ENCODE data around the gene UBTD1. TPM values are rescaled to one million over a fixed set of nuclear protein-coding genes. Genes with fewer than 3 reads are reported as not detected.
"Not testable (repeated sequence)": the region's sequence is repeated elsewhere in the genome, so short reads cannot be mapped to it uniquely, and the experiment has no call there.

UBTD1 gene
- polyA plus RNA-seq, 1 donor (not counting 4 experiments of a cell fraction or from before 2014, with no cell fraction given) = 12.0 TPM

- peaks cover 19% of the 10 kb centered on the region for H3K79me2 ChIP-seq (ENCODE audit: control insufficient read depth, insufficient read depth, low read length)
- no peaks in the 10 kb centered on the region for H4K20me1 ChIP-seq (ENCODE audit: control insufficient read depth, extremely low read depth, insufficient read depth, low read length)
- H3K27ac ChIP-seq (ENCODE audit: control insufficient read depth, insufficient read depth, low read length) = no peak overlapping the region
- H3K4me1 ChIP-seq (ENCODE audit: control insufficient read depth, extremely low read depth, insufficient read depth, low read length) = peaks cover 28% of the 10 kb centered on the region
- H3K9ac ChIP-seq (ENCODE audit: control insufficient read depth, extremely low read depth, insufficient read depth, low read length) = no peak overlapping the region
- H2AFZ ChIP-seq (ENCODE audit: control insufficient read depth, low read length) = no peak overlapping the region
- H3K9me3 ChIP-seq (ENCODE audit: control insufficient read depth, low read depth, low read length) = no peaks in the 10 kb centered on the region
- no peaks in the 10 kb centered on the region for H3K9me1 ChIP-seq (ENCODE audit: control insufficient read depth, extremely low read depth, insufficient read depth, low read length)
- H3K4me2 ChIP-seq (ENCODE audit: control insufficient read depth, extremely low read depth, insufficient read depth, low read depth, low read length) = no peak overlapping the region
- TF ChIP-seq CTCF (optimal IDR thresholded peaks at IDR 0.05 in 1 of 3, IDR thresholded peaks at IDR 0.05 in 1 of 3, conservative IDR thresholded peaks at IDR 0.05 in 1 of 3; ENCODE audit: extremely low read depth in 1 of 3, insufficient read depth in 2 of 3, low read length in 3 of 3) = no peak
- no peak for TF ChIP-seq EZH2 (IDR thresholded peaks at IDR 0.05; ENCODE audit: low read length)
- DNase-seq (ENCODE audit: low read depth, low spot score) = no peak
- H3K36me3 ChIP-seq (ENCODE audit: control insufficient read depth in 2 of 2, extremely low read depth in 1 of 2, insufficient read depth in 2 of 2, low read length in 2 of 2) = no peaks in the 10 kb centered on the region
- H3K4me3 ChIP-seq (ENCODE audit: control insufficient read depth in 2 of 3, extremely low read depth in 1 of 3, insufficient read depth in 2 of 3, low read depth in 1 of 3, low read length in 3 of 3) = no peak overlapping the region
- no peak for FAIRE-seq
- no peaks in the 10 kb centered on the region for H3K27me3 ChIP-seq (ENCODE audit: control insufficient read depth, extremely low read depth, insufficient read depth, low read length)
- dilution Hi-C loops (cut with MboI; ENCODE audit: extremely low pct_ligation_motif_present, low sequenced_read_pairs) = no loop called here
Observed at GRCh38 chr10:97551271-97551670, 52.5 kb downstream of the UBTD1 start.

- TF ChIP-seq CTCF (optimal IDR thresholded peaks at IDR 0.05 in 1 of 3, IDR thresholded peaks at IDR 0.05 in 1 of 3, conservative IDR thresholded peaks at IDR 0.05 in 1 of 3; ENCODE audit: extremely low read depth in 1 of 3, insufficient read depth in 2 of 3, low read length in 3 of 3) (peak; percentile 90 to 98 (median 95)), EZH2 (IDR thresholded peaks at IDR 0.05; ENCODE audit: low read length) (no peak)
- H3K9me1 ChIP-seq (ENCODE audit: control insufficient read depth, extremely low read depth, insufficient read depth, low read length) = no peaks in the 10 kb centered on the region
- H3K79me2 ChIP-seq (ENCODE audit: control insufficient read depth, insufficient read depth, low read length) = peaks cover 12% of the 10 kb centered on the region
- peaks cover 29% of the 10 kb centered on the region for H3K4me1 ChIP-seq (ENCODE audit: control insufficient read depth, extremely low read depth, insufficient read depth, low read length)
- H3K27me3 ChIP-seq (ENCODE audit: control insufficient read depth, extremely low read depth, insufficient read depth, low read length) = no peaks in the 10 kb centered on the region
- no peaks in the 10 kb centered on the region for H4K20me1 ChIP-seq (ENCODE audit: control insufficient read depth, extremely low read depth, insufficient read depth, low read length)
- DNase-seq (ENCODE audit: low read depth, low spot score) (no peak), FAIRE-seq (peak; percentile 93)
- H3K9ac ChIP-seq (ENCODE audit: control insufficient read depth, extremely low read depth, insufficient read depth, low read length) = no peak overlapping the region
- dilution Hi-C loops (cut with MboI; ENCODE audit: extremely low pct_ligation_motif_present, low sequenced_read_pairs) = no loop called here
- no peak overlapping the region for H3K27ac ChIP-seq (ENCODE audit: control insufficient read depth, insufficient read depth, low read length)
- no peaks in the 10 kb centered on the region for H3K36me3 ChIP-seq (ENCODE audit: control insufficient read depth in 2 of 2, extremely low read depth in 1 of 2, insufficient read depth in 2 of 2, low read length in 2 of 2)
- no peak overlapping the region for H2AFZ ChIP-seq (ENCODE audit: control insufficient read depth, low read length)
- H3K4me3 ChIP-seq (ENCODE audit: control insufficient read depth in 2 of 3, extremely low read depth in 1 of 3, insufficient read depth in 2 of 3, low read depth in 1 of 3, low read length in 3 of 3) = no peak overlapping the region
- peak overlapping the region; percentile 27 for H3K4me2 ChIP-seq (ENCODE audit: control insufficient read depth, extremely low read depth, insufficient read depth, low read depth, low read length)
- no peaks in the 10 kb centered on the region for H3K9me3 ChIP-seq (ENCODE audit: control insufficient read depth, low read depth, low read length)
Observed at GRCh38 chr10:97553575-97554031, 54.9 kb downstream of the UBTD1 start.

GRCh38 chr10:97554336-97554735 lies 55.6 kb downstream of the UBTD1 start:
- FAIRE-seq; dilution Hi-C loops (cut with MboI; ENCODE audit: extremely low pct_ligation_motif_present, low sequenced_read_pairs): not testable (repeated sequence)

GRCh38 chr10:97555541-97555940 lies 56.8 kb downstream of the UBTD1 start:
- H3K27ac ChIP-seq (ENCODE audit: control insufficient read depth, insufficient read depth, low read length); H3K27me3 ChIP-seq (ENCODE audit: control insufficient read depth, extremely low read depth, insufficient read depth, low read length); H3K9ac ChIP-seq (ENCODE audit: control insufficient read depth, extremely low read depth, insufficient read depth, low read length); H4K20me1 ChIP-seq (ENCODE audit: control insufficient read depth, extremely low read depth, insufficient read depth, low read length); H3K36me3 ChIP-seq (ENCODE audit: control insufficient read depth in 2 of 2, extremely low read depth in 1 of 2, insufficient read depth in 2 of 2, low read length in 2 of 2); FAIRE-seq; DNase-seq (ENCODE audit: low read depth, low spot score); H2AFZ ChIP-seq (ENCODE audit: control insufficient read depth, low read length); dilution Hi-C loops (cut with MboI; ENCODE audit: extremely low pct_ligation_motif_present, low sequenced_read_pairs); H3K4me3 ChIP-seq (ENCODE audit: control insufficient read depth in 2 of 3, extremely low read depth in 1 of 3, insufficient read depth in 2 of 3, low read depth in 1 of 3, low read length in 3 of 3); H3K9me3 ChIP-seq (ENCODE audit: control insufficient read depth, low read depth, low read length); H3K79me2 ChIP-seq (ENCODE audit: control insufficient read depth, insufficient read depth, low read length); H3K4me2 ChIP-seq (ENCODE audit: control insufficient read depth, extremely low read depth, insufficient read depth, low read depth, low read length); H3K9me1 ChIP-seq (ENCODE audit: control insufficient read depth, extremely low read depth, insufficient read depth, low read length): not testable (repeated sequence)
- H3K4me1 ChIP-seq (ENCODE audit: control insufficient read depth, extremely low read depth, insufficient read depth, low read length) = peaks cover 11% of the 10 kb centered on the region

More at GRCh38 chr10:97554336-97554735, 55.6 kb downstream of the UBTD1 start:
- H2AFZ ChIP-seq (ENCODE audit: control insufficient read depth, low read length); H3K27me3 ChIP-seq (ENCODE audit: control insufficient read depth, extremely low read depth, insufficient read depth, low read length); H3K4me2 ChIP-seq (ENCODE audit: control insufficient read depth, extremely low read depth, insufficient read depth, low read depth, low read length); H3K9me3 ChIP-seq (ENCODE audit: control insufficient read depth, low read depth, low read length); H3K36me3 ChIP-seq (ENCODE audit: control insufficient read depth in 2 of 2, extremely low read depth in 1 of 2, insufficient read depth in 2 of 2, low read length in 2 of 2); H3K9me1 ChIP-seq (ENCODE audit: control insufficient read depth, extremely low read depth, insufficient read depth, low read length); DNase-seq (ENCODE audit: low read depth, low spot score); H4K20me1 ChIP-seq (ENCODE audit: control insufficient read depth, extremely low read depth, insufficient read depth, low read length); H3K27ac ChIP-seq (ENCODE audit: control insufficient read depth, insufficient read depth, low read length); H3K9ac ChIP-seq (ENCODE audit: control insufficient read depth, extremely low read depth, insufficient read depth, low read length); H3K79me2 ChIP-seq (ENCODE audit: control insufficient read depth, insufficient read depth, low read length); H3K4me3 ChIP-seq (ENCODE audit: control insufficient read depth in 2 of 3, extremely low read depth in 1 of 3, insufficient read depth in 2 of 3, low read depth in 1 of 3, low read length in 3 of 3): not testable (repeated sequence)
- H3K4me1 ChIP-seq (ENCODE audit: control insufficient read depth, extremely low read depth, insufficient read depth, low read length) = peaks cover 23% of the 10 kb centered on the region

Measured in keratinocyte (primary cell).